PFSK-1 (cell line): ENCODE data around the gene MEA1.

Source experiments
- FOXP2 ChIP-seq: optimal IDR thresholded peaks from 2 replicates; pipeline ENCODE3; 2011; ENCODE audit warnings: borderline replicate concordance, control low read depth, inconsistent platforms; ENCODE audit not compliant: insufficient read depth; ENCODE audit errors: extremely low read length, extremely low read depth
- POLR2AphosphoS5 ChIP-seq: IDR thresholded peaks from 2 replicates; pipeline ENCODE4 v1.6.1; 2012; ENCODE audit warnings: low read depth, mild to moderate bottlenecking, control low read depth, low read length, moderate library complexity
- SIN3A ChIP-seq: IDR thresholded peaks from 2 replicates; pipeline ENCODE4 v1.6.1; 2012; ENCODE audit warnings: mild to moderate bottlenecking, low read length, moderate library complexity, borderline replicate concordance; ENCODE audit not compliant: insufficient read depth
- TAF1 ChIP-seq: IDR thresholded peaks from 2 replicates; pipeline ENCODE4 v1.6.1; 2012; ENCODE audit warnings: low read length, control low read depth, borderline replicate concordance; ENCODE audit not compliant: insufficient read depth
- TF ChIP-seq, protein P1 (sequence below), 2 experiments: IDR thresholded peaks; 2 replicates each; pipeline versions ENCODE4 v1.6.1 to v1.8.0; 2011 to 2012; ENCODE audit warnings: low read depth in 2 of 2, low read length in 2 of 2, control low read depth in 1 of 2, inconsistent platforms in 1 of 2, mild to moderate bottlenecking in 1 of 2, moderate library complexity in 1 of 2; ENCODE audit not compliant: insufficient read depth in 1 of 2

MEA1 gene

DNA sequence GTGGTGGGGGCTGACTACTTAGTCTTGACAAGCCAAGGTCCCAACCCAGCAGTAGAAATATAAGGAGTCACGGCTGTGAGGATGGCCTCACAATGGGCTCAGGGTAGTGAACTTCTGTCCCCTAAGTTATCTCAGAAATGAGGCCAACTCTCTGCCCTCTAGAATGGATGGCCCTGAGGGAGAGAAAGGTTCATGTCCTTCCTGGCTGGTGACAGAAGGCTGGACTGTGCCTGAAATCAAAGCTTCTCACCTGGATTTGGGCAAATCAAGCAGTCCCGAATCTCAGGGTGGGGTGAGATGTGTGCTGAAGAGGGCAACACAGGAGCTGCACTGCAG, 20.4 kb upstream of the MEA1 start:
- TF ChIP-seq POLR2AphosphoS5 (no peak), SIN3A (no peak), TAF1 (no peak), FOXP2 (no peak)
- TF ChIP-seq, protein P1, sequence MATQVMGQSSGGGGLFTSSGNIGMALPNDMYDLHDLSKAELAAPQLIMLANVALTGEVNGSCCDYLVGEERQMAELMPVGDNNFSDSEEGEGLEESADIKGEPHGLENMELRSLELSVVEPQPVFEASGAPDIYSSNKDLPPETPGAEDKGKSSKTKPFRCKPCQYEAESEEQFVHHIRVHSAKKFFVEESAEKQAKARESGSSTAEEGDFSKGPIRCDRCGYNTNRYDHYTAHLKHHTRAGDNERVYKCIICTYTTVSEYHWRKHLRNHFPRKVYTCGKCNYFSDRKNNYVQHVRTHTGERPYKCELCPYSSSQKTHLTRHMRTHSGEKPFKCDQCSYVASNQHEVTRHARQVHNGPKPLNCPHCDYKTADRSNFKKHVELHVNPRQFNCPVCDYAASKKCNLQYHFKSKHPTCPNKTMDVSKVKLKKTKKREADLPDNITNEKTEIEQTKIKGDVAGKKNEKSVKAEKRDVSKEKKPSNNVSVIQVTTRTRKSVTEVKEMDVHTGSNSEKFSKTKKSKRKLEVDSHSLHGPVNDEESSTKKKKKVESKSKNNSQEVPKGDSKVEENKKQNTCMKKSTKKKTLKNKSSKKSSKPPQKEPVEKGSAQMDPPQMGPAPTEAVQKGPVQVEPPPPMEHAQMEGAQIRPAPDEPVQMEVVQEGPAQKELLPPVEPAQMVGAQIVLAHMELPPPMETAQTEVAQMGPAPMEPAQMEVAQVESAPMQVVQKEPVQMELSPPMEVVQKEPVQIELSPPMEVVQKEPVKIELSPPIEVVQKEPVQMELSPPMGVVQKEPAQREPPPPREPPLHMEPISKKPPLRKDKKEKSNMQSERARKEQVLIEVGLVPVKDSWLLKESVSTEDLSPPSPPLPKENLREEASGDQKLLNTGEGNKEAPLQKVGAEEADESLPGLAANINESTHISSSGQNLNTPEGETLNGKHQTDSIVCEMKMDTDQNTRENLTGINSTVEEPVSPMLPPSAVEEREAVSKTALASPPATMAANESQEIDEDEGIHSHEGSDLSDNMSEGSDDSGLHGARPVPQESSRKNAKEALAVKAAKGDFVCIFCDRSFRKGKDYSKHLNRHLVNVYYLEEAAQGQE (IDR thresholded peaks at IDR 0.05; ENCODE audit: insufficient read depth in 1 of 2, low read depth in 2 of 2, low read length in 2 of 2): no peak

DNA sequence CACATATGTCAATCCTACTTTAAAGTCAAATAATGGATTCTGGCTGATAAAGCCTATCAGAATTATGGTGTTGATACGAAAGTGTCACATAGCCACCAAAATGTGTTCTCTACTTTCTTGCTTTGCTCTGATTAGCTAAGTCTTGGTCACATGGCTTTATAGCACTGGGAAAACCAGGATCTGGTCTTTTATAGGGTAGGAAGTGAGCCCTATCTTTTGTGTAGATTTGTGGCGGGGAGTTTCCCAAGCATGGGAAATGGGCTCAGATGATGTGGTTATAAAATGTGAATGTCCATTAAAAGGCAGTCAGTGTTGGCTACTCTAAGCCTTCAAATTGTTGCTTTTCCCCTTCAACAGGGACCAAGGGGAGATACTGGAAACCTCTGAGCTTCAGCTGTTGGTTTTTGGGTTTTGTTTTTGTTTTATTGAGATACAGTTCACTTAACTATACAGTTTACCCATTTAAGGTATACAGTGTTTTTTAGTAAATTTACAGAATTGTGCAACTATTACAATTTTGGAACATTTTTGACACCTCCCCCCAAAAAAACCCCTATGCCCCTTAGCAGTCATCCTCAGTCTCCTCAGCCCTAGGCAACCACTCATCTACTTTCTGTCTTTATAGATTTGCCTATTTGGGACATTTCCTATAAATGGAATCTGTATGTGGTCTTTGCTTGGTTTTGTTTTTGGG, 19.9 kb upstream of the MEA1 start:
- TF ChIP-seq, protein P1 (IDR thresholded peaks at IDR 0.05; ENCODE audit: insufficient read depth in 1 of 2, low read depth in 2 of 2, low read length in 2 of 2): no peak
- TF ChIP-seq SIN3A: no peak
- no peak for TF ChIP-seq POLR2AphosphoS5
- no peak for TF ChIP-seq FOXP2
- TF ChIP-seq TAF1: no peak

DNA sequence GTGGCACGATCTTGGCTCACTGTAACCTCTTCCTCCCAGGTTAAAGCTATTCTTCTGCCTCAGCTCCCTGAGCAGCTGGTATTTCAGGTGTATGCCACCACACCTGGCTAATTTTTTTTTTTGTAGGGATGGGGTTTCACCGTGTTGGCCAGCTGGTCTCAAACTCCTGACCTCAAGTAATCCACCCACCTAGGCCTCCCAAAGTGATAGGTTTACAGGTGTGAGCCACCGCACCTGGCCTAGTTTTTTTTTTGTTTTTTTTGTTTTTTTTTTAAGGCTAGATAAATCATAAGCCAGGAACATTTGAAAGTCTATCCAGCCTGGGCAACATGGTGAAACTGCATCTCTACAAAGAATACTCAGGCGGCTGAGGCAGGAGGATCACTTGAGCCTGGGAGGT, 18.6 kb upstream of the MEA1 start:
- TF ChIP-seq, protein P1 (IDR thresholded peaks at IDR 0.05; ENCODE audit: insufficient read depth in 1 of 2, low read depth in 2 of 2, low read length in 2 of 2): no peak
- TF ChIP-seq SIN3A (no peak), FOXP2 (no peak), TAF1 (no peak), POLR2AphosphoS5 (no peak)

DNA sequence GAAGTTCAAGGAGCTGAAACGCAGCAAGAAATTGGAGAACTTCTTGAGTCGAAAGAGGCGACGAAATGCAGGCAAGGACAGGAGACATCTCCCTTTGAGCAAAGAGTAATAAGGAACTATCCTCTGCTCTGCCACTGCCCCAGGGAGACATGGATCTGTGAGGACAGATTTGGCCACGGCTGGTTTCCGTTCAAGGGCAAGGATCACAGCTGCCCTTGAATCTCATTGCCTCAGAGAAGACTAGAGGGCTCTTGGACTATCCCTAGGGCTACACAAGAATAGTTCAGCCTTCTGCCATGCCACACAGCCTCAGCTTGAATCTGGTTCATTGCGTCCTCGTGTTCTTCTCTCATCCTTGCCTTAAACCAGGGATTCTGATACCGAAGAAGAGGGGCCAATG, 15.4 kb upstream of the MEA1 start:
- TF ChIP-seq POLR2AphosphoS5 (no peak; the same call in 1 of the 2 replicates), SIN3A (no peak), TAF1 (no peak), FOXP2 (no peak)
- TF ChIP-seq, protein P1 (IDR thresholded peaks at IDR 0.05; ENCODE audit: insufficient read depth in 1 of 2, low read depth in 2 of 2, low read length in 2 of 2): no peak

DNA sequence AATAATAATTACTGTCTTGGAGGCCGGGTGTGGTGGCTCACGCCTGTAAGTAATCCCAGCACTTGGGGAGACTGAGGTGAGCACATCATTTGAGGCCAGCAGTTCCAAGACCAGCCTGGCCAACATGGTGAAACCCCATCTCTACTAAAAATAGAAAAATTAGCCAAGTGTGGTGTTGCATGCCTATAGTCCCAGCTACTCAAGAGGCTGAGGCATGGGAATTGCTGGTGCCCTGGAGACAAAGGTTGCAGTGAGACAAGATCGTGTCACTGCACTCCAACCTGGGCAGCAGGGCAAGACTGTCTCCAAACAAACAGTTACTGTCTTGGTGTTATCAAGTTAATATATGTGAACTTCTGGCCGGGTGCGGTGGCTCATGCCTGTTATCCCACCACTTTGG, 12.6 kb upstream of the MEA1 start:
- no peak for TF ChIP-seq POLR2AphosphoS5
- TF ChIP-seq FOXP2: no peak
- no peak for TF ChIP-seq SIN3A
- no peak for TF ChIP-seq TAF1
- TF ChIP-seq, protein P1 (IDR thresholded peaks at IDR 0.05; ENCODE audit: insufficient read depth in 1 of 2, low read depth in 2 of 2, low read length in 2 of 2): no peak
